Ishikawa (cell line): Measurements from ENCODE around the gene AADACL3.

Source experiments
- CEBPB ChIP-seq: IDR thresholded peaks from 2 replicates; pipeline ENCODE4 v1.6.1; 2012
- CREB1 ChIP-seq: IDR thresholded peaks from 2 replicates; pipeline ENCODE4 v1.6.1; 2012; ENCODE audit warnings: low read depth
- EGR1 ChIP-seq: IDR thresholded peaks from 2 replicates; pipeline ENCODE4 v1.6.1; 2012
- EP300 ChIP-seq: IDR thresholded peaks from 2 replicates; pipeline ENCODE4 v1.6.1; 2012; ENCODE audit warnings: borderline replicate concordance
- FOXM1 ChIP-seq: IDR thresholded peaks from 2 replicates; pipeline ENCODE4 v1.6.1; 2012; ENCODE audit warnings: low read depth, borderline replicate concordance
- MAX ChIP-seq: IDR thresholded peaks from 2 replicates; pipeline ENCODE4 v1.6.1; 2012
- NFIC ChIP-seq: IDR thresholded peaks from 2 replicates; pipeline ENCODE4 v1.6.1; 2012
- RAD21 ChIP-seq: IDR thresholded peaks from 2 replicates; pipeline ENCODE4 v1.6.1; 2012; ENCODE audit warnings: low read depth
- REST ChIP-seq: IDR thresholded peaks from 2 replicates; pipeline ENCODE4 v1.6.1; 2012; ENCODE audit warnings: low read depth, mild to moderate bottlenecking
- TAF1 ChIP-seq: IDR thresholded peaks from 2 replicates; pipeline ENCODE4 v1.6.1; 2012; ENCODE audit warnings: low read depth, mild to moderate bottlenecking
- TCF12 ChIP-seq: IDR thresholded peaks from 2 replicates; pipeline ENCODE4 v1.6.1; 2012; ENCODE audit warnings: low read depth
- TEAD4 ChIP-seq: IDR thresholded peaks from 2 replicates; pipeline ENCODE4 v1.6.1; 2012
- USF1 ChIP-seq: IDR thresholded peaks from 2 replicates; pipeline ENCODE4 v1.6.1; 2012
- YY1 ChIP-seq: IDR thresholded peaks from 2 replicates; pipeline ENCODE4 v1.6.1; 2012; ENCODE audit warnings: low read depth
- ZBTB7A ChIP-seq: IDR thresholded peaks from 2 replicates; pipeline ENCODE4 v1.6.1; 2012; ENCODE audit warnings: low read depth

The AADACL3 gene

GRCh38 chr1:12678350-12678749 lies 37.6 kb upstream of the AADACL3 start:
- TF ChIP-seq CEBPB (no peak), EP300 (no peak), REST (no peak), USF1 (no peak)

- TF ChIP-seq EP300 = no peak
- no peak for TF ChIP-seq REST
- no peak for TF ChIP-seq EGR1
- TF ChIP-seq ZBTB7A = no peak
- TF ChIP-seq NFIC = no peak
- no peak for TF ChIP-seq FOXM1
- no peak for TF ChIP-seq TEAD4
- TF ChIP-seq CREB1 = no peak
- no peak for TF ChIP-seq YY1
- TF ChIP-seq MAX = no peak
- no peak for TF ChIP-seq RAD21
- TF ChIP-seq TAF1 = no peak
- no peak for TF ChIP-seq TCF12
Observed at GRCh38 chr1:12678820-12679219, 37.1 kb upstream of the AADACL3 start.

GRCh38 chr1:12690156-12690555 lies 25.8 kb upstream of the AADACL3 start:
- TF ChIP-seq CREB1 (no peak), EP300 (no peak), EGR1 (no peak), MAX (no peak), RAD21 (no peak), TCF12 (no peak), REST (no peak), TAF1 (no peak), USF1 (no peak), ZBTB7A (no peak), TEAD4 (no peak), CEBPB (no peak), YY1 (no peak), NFIC (no peak)

- TF ChIP-seq YY1 (no peak), TCF12 (no peak), USF1 (no peak), FOXM1 (no peak), TEAD4 (no peak), NFIC (no peak), TAF1 (no peak), CREB1 (no peak), EGR1 (no peak), EP300 (no peak), CEBPB (no peak), MAX (no peak)
Observed at GRCh38 chr1:12692967-12693782, 22.7 kb upstream of the AADACL3 start.
